Transverse colon (tissue), 3 donors: ENCODE measurements around the gene SRGAP1.

Experiments
- POLR2A ChIP-seq: fragments of 450-650 bp; IDR thresholded peaks from one replicate; pipeline ENCODE4 v1.6.1; 2016; ENCODE audit warnings: antibody characterized with exemption, mild to moderate bottlenecking, moderate library complexity
- TF ChIP-seq, protein P1 (sequence below), 5 experiments: fragments of 200-600 bp in 3 of 5; fragments of 450-650 bp in 2 of 5; sonication (generic) in 3 of 5; IDR thresholded peaks; 1 replicate in 2 of 5; 2 replicates in 3 of 5; pipeline ENCODE4 v1.5.1; 2016 to 2017; ENCODE audit warnings: antibody characterized with exemption in 5 of 5, inconsistent platforms in 3 of 5, mild to moderate bottlenecking in 2 of 5, moderate library complexity in 1 of 5

DNA sequence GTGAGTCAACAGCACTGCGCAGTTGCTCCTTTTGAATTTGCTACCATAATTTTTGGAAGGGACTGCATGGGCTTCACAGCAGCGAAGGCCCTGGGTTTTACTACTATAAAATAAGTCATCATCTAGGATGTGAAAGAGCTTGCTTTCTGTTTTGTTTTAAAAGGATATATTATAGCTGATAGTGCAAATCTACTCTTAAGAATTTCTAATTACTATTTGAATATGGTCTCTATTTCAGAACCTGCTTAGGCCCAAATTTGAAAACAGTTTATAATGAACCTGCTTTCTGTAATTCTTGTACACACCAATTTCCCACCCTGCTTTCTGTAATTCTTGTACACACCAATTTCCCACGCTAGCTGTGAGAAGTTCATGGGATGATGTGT lies 73.0 kb downstream of the SRGAP1 start:
- TF ChIP-seq, protein P1, sequence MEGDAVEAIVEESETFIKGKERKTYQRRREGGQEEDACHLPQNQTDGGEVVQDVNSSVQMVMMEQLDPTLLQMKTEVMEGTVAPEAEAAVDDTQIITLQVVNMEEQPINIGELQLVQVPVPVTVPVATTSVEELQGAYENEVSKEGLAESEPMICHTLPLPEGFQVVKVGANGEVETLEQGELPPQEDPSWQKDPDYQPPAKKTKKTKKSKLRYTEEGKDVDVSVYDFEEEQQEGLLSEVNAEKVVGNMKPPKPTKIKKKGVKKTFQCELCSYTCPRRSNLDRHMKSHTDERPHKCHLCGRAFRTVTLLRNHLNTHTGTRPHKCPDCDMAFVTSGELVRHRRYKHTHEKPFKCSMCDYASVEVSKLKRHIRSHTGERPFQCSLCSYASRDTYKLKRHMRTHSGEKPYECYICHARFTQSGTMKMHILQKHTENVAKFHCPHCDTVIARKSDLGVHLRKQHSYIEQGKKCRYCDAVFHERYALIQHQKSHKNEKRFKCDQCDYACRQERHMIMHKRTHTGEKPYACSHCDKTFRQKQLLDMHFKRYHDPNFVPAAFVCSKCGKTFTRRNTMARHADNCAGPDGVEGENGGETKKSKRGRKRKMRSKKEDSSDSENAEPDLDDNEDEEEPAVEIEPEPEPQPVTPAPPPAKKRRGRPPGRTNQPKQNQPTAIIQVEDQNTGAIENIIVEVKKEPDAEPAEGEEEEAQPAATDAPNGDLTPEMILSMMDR (IDR thresholded peaks at IDR 0.05): no peak
- no peak for TF ChIP-seq POLR2A
